ENCODE results near the gene KRTAP4-6.

KRTAP4-6 gene

GRCh38 chr17:41098481-41098880, 41.9 kb downstream of the KRTAP4-6 start:
- no peak for DNase-seq (ENCODE audit: low read depth)
- no peak overlapping the region for H3K4me3 ChIP-seq (ENCODE audit: low read depth, low read length)
- no peak for TF ChIP-seq CTCF (IDR thresholded peaks at IDR 0.05; ENCODE audit: control insufficient read depth, extremely low read depth, insufficient read depth)

- no peak within 1 kb of the TSS for H3K4me3 ChIP-seq (ENCODE audit: low read depth, low read length)
- DNase-seq (ENCODE audit: low read depth): no peak
- no peak for TF ChIP-seq CTCF (IDR thresholded peaks at IDR 0.05; ENCODE audit: control insufficient read depth, extremely low read depth, insufficient read depth)
Observed at GRCh38 chr17:41098042-41098441, 42.3 kb downstream of the KRTAP4-6 start, which contains the start of gene KRTAP4-8. Gene KRTAP4-8 (minus strand): TSS chr17:41098142. CDS start chr17:41098084, 58 bp downstream.

GRCh38 chr17:41096055-41096454, 44.3 kb downstream of the KRTAP4-6 start:
- no peak for DNase-seq (ENCODE audit: low read depth)
- no peak for TF ChIP-seq CTCF (IDR thresholded peaks at IDR 0.05; ENCODE audit: control insufficient read depth, extremely low read depth, insufficient read depth)

More at GRCh38 chr17:41096055-41096454, 44.3 kb downstream of the KRTAP4-6 start:
- H3K4me3 ChIP-seq (ENCODE audit: low read depth, low read length): no peak overlapping the region

All from LNCaP clone FGC (cell line).